NK-92 treated with Interleukin-12 subunit alpha and Interleukin-12 subunit beta, amount 100 ng/mL, for 24 hours (cell line): ENCODE results near the gene BTNL2.
"Not testable (repeated sequence)": the region's sequence is repeated elsewhere in the genome, so short reads cannot be mapped to it uniquely, and the experiment has no call there.

ENCODE experiments used
- DNase-seq: peaks from one replicate; lab custom pipeline; 2025; lab: John Stamatoyannopoulos, UW

Gene BTNL2

GRCh38 chr6:32367644-32368043 lies 39.3 kb downstream of the BTNL2 start:
- DNase-seq: no peak

- DNase-seq: not testable (repeated sequence)
Measured at GRCh38 chr6:32359225-32359624, 47.8 kb downstream of the BTNL2 start.

GRCh38 chr6:32358548-32358947 lies 48.4 kb downstream of the BTNL2 start:
- not testable (repeated sequence) for DNase-seq

GRCh38 chr6:32355018-32355417 lies 52.0 kb downstream of the BTNL2 start:
- DNase-seq: no peak

GRCh38 chr6:32353348-32353747 lies 53.6 kb downstream of the BTNL2 start:
- no peak for DNase-seq
